ENCODE data around the gene KDM2A.

KDM2A gene

DNA sequence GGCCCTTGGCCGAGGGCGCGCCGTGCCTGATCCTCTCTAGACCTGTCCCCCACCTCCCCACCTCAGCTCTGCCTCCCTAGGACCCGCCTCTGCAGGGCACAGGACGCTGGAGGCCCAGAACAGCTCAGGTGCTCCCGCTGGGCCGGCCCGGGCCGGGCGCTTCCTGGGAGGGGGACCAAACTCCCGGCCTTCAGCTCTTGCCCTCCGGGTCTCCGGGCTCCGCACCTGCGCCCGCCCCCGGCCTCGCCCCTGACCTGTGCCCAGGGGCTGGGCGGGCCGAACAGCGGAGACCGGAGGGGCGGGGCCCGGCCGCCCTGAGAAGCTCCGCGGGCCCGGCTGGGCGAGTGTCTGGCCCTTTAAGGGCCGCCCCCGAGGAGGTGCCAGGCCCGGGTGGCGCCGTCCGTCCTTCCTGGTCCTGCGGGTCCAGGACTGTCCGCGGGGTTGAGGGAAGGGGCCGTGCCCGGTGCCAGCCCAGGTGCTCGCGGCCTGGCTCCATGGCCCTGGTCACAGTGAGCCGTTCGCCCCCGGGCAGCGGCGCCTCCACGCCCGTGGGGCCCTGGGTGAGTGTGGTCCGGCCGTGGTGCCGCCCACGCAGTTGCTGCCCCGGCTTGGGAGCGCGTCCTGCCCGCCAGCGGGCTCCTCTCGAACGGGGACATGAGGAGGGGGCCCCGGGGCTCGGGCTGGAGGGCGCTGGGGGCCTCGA is 184.2 kb downstream of the KDM2A start, which contains the start of gene SSH3:
TSS of gene SSH3 (plus strand) at position 399 of the 703 bp plus-strand sequence. CDS start at position 495, 96 bp downstream.
- peak; percentile 66 to 90 (median 81) for DNase-seq

DNA sequence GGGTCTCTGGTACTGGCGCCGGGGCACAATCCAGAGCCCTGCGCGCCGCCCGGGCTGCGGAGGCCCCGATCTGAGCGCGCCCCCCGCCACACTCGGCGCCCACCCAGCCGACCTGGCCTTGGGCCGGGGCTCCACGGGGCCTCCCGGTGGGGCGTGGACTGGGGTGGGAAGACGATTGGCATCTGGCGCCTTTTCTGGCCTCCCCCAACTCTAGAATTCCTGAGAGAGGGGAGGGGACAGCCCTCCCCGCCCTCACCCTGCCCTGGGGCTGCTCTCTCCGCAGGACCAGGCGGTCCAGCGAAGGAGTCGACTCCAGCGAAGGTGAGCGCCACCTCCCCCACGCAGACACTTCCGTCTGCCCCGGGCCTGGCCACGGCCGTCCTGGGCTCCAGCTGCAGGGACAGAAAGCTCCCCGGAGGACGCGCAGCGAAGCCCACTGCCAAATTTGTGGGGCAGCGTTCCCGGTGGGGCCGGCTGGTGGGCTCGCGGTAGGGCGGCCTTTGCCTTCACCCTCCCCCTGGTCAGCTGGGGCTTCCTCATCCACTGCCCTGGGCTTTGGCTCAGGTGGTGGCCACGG is 184.9 kb downstream of the KDM2A start:
- DNase-seq = peak in 3 of 4 experiments; percentile 29 to 50 (median 36)

DNA sequence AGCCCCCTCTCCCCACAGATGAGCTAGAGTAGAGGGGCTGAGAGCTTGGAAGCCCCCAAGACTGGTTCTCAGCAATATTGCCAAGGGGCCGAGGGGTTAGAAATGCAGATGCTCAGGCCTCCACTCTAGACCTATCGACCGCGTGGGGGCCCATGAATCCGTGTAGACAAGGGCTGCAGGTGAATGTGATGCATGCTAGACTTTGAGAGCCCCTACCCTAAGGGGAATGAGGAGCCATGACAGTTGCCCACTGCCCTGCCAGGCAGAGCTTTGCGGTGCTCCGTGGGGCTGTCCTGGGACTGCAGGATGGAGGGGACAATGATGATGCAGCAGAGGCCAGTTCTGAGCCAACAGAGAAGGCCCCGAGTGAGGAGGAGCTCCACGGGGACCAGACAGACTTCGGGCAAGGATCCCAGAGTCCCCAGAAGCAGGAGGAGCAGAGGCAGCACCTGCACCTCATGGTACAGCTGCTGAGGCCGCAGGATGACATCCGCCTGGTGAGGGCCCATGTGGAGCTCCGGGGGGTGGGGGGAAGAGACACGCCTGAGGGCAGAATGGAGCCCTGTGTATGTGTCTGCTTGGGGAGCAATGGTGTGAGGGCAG is 185.5 kb downstream of the KDM2A start:
- peak in 1 of 4 experiments; percentile 1 for DNase-seq

DNA sequence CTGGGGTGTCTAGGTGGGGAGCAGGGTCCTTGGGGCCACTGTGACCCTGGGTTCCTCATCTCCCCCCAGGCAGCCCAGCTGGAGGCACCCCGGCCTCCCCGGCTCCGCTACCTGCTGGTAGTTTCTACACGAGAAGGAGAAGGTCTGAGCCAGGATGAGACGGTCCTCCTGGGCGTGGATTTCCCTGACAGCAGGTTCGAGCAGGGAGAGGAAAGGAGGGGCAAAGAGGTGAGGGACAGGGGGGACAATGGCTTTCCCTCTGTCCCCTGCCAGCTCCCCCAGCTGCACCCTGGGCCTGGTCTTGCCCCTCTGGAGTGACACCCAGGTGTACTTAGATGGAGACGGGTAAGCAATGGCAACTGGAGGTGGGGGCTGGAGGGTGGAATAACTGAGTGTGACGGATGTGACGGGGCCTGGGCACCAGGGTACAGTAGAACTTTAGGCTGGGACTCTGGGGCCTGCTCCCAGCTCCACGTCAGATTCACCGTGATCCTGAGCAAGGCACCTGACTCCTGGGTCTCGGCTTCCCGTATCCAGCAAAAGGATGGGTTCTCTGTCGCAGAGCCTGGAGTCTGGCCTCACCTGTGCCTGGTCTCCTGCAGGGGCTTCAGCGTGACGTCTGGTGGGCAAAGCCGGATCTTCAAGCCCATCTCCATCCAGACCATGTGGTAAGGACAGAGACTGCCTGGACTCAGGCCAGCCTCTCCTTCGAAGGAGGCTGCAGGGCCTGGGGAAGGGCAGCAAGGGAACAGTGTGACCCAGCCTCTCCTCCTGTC is 187.9 kb downstream of the KDM2A start:
- peak in 1 of 4 experiments; percentile 2 for DNase-seq

DNA sequence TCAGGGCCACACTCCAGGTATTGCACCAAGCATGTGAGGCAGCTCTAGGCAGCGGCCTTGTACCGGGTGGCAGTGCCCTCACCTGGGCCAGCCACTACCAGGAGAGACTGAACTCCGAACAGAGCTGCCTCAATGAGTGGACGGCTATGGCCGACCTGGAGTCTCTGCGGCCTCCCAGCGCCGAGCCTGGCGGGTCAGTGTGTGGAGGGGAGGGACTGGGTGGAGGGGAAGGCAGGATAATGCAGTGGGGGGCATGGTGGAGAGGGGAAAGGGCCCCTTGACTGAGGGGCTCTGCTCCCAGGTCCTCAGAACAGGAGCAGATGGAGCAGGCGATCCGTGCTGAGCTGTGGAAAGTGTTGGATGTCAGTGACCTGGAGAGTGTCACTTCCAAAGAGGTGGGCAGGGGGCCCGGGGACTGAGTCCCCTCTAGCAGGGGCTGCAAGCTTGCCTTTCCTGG is 188.5 kb downstream of the KDM2A start:
- peak in 1 of 4 experiments; percentile 1 for DNase-seq

Data from suppressor macrophage (primary cell).